ENCODE results near the gene PLPPR5.
"Not testable (repeated sequence)": the region's sequence is repeated elsewhere in the genome, so short reads cannot be mapped to it uniquely, and the experiment has no call there.

Gene PLPPR5

DNA sequence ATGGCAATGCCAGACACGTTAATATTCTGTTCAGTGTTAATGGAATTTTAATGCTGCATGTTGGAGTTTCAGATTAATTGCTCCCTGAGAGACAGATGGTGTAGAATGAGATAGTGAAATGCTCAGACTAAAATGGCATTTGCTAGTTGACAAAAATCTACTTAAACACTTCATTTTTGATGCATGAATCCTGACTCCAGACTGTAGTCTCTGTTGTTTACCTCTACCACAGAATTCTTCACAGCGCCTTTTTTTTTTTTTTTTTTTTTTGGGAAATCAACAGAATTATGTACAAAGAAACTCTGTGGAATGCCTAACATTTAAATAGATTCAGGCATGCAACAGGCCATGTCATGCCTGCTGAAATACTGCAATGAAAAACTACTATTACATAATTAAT lies 111.3 kb downstream of the PLPPR5 start:
- no peak for DNase-seq (ENCODE audit: low read depth)
- TF ChIP-seq, protein P1, sequence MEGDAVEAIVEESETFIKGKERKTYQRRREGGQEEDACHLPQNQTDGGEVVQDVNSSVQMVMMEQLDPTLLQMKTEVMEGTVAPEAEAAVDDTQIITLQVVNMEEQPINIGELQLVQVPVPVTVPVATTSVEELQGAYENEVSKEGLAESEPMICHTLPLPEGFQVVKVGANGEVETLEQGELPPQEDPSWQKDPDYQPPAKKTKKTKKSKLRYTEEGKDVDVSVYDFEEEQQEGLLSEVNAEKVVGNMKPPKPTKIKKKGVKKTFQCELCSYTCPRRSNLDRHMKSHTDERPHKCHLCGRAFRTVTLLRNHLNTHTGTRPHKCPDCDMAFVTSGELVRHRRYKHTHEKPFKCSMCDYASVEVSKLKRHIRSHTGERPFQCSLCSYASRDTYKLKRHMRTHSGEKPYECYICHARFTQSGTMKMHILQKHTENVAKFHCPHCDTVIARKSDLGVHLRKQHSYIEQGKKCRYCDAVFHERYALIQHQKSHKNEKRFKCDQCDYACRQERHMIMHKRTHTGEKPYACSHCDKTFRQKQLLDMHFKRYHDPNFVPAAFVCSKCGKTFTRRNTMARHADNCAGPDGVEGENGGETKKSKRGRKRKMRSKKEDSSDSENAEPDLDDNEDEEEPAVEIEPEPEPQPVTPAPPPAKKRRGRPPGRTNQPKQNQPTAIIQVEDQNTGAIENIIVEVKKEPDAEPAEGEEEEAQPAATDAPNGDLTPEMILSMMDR (IDR thresholded peaks at IDR 0.05; ENCODE audit: control insufficient read depth, extremely low read depth, insufficient read depth): no peak
- no peak overlapping the region for H3K4me3 ChIP-seq (ENCODE audit: low read depth, low read length)

DNA sequence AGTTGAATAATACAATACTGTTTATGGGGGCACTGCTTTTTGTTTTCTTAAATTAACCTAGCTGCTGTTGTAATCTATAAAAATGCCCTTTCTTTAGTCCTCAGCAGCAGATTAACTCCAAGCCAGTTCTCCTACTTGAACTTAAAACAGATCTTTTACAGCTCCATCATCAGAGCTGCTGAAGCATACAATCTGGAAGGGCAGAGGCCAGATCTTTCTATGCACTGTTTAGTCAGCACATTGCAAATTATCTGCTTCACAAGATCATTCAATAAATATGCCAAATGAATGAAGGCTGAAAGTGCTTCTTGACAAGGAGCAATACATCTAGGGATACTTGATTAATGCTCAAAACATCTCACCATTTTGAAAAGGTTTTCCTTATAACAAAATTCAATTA lies 115.8 kb downstream of the PLPPR5 start:
- TF ChIP-seq, protein P1 (IDR thresholded peaks at IDR 0.05; ENCODE audit: control insufficient read depth, extremely low read depth, insufficient read depth): no peak
- DNase-seq (ENCODE audit: low read depth): no peak
- H3K4me3 ChIP-seq (ENCODE audit: low read depth, low read length): no peak overlapping the region

DNA sequence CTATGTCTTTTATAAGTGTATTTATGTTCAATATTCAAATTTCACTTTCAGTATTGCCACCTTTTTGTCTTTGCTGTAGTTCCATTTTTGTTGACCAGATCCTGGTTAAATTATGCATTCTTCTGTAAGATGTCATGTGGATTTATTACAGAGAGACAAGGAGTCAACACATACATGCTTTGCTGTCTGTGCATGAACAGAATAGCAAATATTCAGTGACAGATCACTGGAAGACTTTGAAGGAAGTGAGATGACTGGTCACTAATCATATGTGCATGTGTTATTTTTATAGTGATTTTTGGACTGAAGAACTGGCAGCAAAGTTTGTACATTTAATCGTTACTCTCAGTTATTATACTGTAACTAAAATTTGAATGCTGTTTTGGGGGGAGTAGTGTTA lies 117.2 kb downstream of the PLPPR5 start:
- TF ChIP-seq, protein P1 (IDR thresholded peaks at IDR 0.05; ENCODE audit: control insufficient read depth, extremely low read depth, insufficient read depth): no peak
- no peak overlapping the region for H3K4me3 ChIP-seq (ENCODE audit: low read depth, low read length)
- no peak for DNase-seq (ENCODE audit: low read depth)

DNA sequence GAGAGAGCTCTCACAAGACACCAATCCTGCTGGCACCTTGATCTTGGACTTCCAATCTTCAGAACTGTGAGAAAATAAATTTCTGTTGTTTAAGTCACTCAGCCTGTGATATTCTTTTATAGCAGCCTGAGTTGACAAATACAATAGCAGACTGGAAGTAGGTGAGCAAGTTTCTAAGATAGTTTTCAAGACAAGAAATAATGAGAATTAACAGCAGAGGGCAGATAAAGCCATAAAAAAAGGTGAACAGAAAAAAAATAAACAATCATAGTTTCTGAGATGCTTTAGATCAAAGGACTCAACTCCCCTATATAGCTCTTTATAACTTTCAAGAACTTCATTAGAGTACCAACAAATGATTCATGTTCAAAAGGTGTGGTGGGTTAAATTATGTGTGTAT lies 119.8 kb downstream of the PLPPR5 start:
- no peak for DNase-seq (ENCODE audit: low read depth)
- H3K4me3 ChIP-seq (ENCODE audit: low read depth, low read length): no peak overlapping the region
- TF ChIP-seq, protein P1 (IDR thresholded peaks at IDR 0.05; ENCODE audit: control insufficient read depth, extremely low read depth, insufficient read depth): peak; percentile 17; the same call in 1 of the 2 replicates

DNA sequence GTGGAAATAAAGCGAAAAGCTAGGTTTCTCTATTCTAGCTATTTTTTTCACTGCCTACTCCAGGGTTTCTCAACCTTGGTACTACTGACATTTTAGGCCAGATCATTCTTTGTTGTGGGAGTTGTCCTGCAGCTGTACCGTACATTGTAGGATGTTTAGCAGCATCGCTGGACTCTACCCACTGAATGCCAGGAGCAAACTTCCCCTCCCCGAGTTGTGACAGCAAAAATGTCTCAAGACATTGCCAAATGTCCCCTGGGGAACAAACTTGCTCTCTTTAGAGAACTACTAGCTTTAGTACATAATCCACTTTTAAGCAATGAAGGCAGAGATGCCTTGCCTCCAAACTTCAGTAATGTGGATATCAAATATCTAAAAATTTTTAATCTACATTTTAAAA lies 122.8 kb downstream of the PLPPR5 start:
- DNase-seq (ENCODE audit: low read depth): no peak
- TF ChIP-seq, protein P1 (IDR thresholded peaks at IDR 0.05; ENCODE audit: control insufficient read depth, extremely low read depth, insufficient read depth): no peak
- H3K4me3 ChIP-seq (ENCODE audit: low read depth, low read length): no peak overlapping the region

DNA sequence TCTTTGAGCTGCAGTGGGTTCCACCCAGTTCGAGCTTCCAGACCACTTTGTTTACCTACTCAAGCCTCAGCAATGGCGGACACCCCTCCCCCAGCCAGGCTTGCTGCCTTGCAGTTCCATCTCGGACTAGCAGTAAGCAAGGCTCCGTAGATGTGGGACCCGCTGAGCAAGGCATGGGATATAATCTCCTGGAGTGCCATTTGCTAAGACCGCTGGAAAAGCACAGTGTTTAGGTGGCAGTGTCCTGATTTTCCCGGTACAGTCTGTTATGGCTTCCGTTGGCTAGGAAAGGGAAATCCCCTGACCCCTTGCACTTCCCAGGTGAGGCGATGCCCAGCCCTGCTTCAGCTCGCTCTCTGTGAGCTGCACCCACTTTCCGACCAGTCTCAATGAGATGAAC lies 123.4 kb downstream of the PLPPR5 start:
- not testable (repeated sequence) for DNase-seq (ENCODE audit: low read depth)

DNA sequence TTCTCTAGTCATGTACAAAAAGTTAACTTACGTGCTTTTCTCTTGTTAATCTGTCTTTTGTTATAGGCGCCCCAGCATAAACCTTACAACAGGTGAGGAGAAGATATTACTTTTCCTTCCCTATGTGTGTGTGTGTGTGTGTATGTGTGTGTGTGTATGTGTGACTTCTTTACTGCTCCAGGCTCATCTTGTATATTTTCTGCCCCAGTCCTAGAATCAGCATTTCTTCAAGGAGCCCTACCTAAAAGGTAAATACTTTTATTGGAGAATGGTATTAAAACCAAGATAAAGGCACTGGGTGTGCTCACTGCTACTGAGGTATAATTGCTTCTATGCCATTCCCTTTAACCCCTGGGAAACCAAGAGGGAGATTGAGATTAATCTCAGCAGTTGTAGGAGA lies 129.8 kb downstream of the PLPPR5 start:
- DNase-seq (ENCODE audit: low read depth): no peak
- no peak overlapping the region for H3K4me3 ChIP-seq (ENCODE audit: low read depth, low read length)
- TF ChIP-seq, protein P1 (IDR thresholded peaks at IDR 0.05; ENCODE audit: control insufficient read depth, extremely low read depth, insufficient read depth): no peak

More for the DNA sequence above, 123.4 kb downstream of the PLPPR5 start:
- not testable (repeated sequence) for H3K4me3 ChIP-seq (ENCODE audit: low read depth, low read length)
